SW480 (cell line): ENCODE measurements around the gene MACROH2A1.

ENCODE experiments used
- DNase-seq: peaks from one replicate; pipeline ENCODE4 v3.0.0-alpha.2; 2016; ENCODE audit warnings: low spot score

Gene MACROH2A1

GRCh38 chr5:135397084-135397483 lies 1.9 kb downstream of the MACROH2A1 start:
- no peak for DNase-seq

DNA sequence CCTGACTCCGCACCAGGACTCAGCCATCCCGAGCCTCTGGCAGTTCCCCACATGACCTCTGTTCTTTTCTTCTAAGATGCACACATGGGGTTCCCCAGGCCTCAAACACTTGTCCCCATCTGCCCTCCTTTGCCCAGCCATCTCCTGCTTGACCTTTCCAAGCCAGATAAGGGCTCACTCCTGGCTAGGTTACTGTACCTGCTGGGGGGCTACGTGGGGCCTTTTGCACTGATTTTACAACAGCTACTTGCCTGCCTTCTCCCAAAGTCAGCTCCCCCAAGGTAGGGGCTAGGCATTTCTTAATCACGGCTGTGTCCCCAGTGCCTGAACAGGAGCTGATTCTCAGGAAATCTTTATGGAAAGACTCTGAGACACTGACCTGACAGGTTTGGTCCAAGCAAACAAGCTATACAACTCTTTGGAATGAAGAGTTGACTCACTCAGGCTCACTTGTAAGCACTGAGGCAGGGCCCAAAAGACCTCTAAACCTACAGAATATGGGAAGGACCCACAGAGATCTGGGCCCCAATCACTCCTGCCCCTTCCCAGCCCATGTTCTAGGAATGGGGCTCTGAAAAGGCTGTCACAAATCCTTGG lies 2.5 kb downstream of the MACROH2A1 start:
- DNase-seq: no peak

DNA sequence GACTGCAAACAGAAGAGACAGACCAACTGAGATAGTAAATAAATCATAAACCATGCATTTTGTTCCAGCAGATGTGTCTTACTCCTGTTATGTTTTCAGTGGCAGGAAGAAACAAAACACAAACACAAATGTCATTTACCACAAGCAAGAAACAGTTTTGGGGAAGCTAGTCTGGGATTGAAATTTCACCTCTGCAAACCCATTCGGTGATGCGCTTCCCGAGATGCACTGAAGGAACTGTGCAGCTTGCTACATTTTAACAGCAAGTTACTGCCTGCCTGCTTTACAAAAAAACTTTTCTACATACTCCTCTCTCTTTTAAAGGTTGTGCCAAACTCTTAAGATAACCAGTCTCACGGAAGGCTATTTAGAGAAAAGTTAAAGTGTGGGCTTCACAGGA lies 3.2 kb downstream of the MACROH2A1 start:
- no peak for DNase-seq

DNA sequence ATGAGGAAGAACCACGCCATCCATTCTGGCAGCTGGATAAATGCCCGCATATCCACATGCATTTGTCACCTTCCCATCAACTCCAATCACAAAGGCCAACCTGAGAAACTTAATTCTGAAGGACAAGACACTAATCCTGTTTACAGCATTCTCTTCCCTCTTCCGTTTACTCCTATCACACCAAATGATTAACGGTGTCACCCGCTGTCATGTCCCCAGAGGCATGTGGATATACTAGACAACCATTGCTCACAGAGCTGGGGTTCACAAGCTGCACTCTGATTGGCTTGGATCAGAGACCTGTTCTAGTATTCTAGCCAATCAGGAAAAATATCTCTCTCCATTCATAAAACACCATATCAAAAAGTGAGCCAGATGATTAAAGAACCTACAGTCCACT lies 3.6 kb downstream of the MACROH2A1 start:
- no peak for DNase-seq

DNA sequence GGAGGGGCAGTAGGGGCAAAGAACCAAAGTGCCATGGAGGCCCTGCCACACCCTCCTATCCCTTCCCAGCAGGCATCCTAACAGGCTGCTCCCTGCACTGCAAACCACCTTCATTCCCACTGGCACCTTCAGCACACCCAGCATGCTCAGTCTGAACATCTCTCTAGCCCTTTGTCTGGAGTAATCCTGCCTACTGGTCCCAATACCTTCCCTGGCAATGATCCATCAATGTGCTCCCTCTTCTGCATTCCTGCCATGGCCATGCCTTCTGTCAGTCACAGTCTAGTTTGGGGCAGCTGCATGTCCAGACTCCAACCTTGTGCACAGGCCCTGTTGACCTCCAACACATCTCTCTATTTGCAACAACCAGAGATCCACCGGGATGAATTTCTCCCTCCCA lies 4.9 kb downstream of the MACROH2A1 start:
- no peak for DNase-seq

GRCh38 chr5:135393691-135394090 lies 5.3 kb downstream of the MACROH2A1 start:
- no peak for DNase-seq

GRCh38 chr5:135393229-135393628 lies 5.8 kb downstream of the MACROH2A1 start:
- no peak for DNase-seq

GRCh38 chr5:135392256-135392655 lies 6.8 kb downstream of the MACROH2A1 start:
- DNase-seq: no peak

DNA sequence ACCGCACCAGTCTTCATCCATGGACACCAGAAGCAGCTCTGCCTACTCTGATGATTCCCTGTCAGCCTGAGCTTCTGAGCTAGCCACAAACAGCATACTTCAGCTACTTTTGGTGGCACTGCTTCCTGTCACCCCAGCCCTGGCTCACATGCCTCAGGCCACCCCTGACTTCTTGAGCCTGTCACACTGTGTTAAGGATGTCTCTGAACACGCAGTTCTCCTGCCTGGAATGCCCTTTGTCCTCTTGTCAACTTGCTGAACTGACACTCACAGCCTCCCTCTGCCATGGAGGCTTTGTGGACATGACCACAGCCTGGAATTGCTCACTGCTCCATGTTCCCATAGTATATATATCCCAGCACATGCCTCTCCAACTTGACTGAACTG lies 7.2 kb downstream of the MACROH2A1 start:
- DNase-seq: no peak

DNA sequence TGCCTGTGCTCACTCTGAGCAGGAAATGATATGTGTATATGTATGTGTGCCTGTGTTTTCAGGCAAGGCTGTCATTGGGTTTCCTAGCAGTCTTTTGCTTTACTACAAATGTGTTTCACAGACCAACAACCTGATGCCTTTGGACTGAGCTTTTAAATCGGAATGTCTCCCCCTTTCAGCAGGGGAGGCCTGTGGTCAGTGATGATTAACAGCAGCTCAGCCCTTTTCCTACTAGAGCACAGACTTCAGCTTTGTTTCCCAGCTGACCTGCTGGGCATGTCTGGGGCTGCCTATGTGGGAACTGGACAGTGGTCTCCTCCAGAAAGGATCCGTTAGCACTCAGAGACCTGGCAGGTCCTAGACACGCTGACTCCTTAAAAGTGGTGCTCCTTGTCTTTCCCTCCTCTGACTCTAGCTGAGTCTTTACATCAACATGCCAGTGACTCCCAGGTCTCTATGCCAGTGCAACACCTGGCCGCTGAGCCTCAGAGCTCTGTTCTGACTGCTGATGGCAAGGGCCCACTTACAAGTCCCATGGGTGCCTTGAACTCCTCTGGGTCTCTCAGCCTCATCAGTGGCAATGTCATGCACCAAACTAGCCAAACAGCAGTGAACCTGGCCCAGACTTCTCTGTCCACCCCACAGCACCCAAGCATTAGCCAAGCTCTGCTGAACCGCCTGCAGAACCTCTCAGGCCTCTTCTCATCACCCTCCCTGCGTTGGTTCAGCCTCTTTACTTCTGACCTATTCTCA lies 7.7 kb downstream of the MACROH2A1 start:
- no peak for DNase-seq

- no peak for DNase-seq
These were observed 10.1 kb downstream of the MACROH2A1 start for GRCh38 chr5:135388860-135389435.

- DNase-seq: no peak
These were observed 11.4 kb downstream of the MACROH2A1 start for GRCh38 chr5:135387629-135387960.

DNA sequence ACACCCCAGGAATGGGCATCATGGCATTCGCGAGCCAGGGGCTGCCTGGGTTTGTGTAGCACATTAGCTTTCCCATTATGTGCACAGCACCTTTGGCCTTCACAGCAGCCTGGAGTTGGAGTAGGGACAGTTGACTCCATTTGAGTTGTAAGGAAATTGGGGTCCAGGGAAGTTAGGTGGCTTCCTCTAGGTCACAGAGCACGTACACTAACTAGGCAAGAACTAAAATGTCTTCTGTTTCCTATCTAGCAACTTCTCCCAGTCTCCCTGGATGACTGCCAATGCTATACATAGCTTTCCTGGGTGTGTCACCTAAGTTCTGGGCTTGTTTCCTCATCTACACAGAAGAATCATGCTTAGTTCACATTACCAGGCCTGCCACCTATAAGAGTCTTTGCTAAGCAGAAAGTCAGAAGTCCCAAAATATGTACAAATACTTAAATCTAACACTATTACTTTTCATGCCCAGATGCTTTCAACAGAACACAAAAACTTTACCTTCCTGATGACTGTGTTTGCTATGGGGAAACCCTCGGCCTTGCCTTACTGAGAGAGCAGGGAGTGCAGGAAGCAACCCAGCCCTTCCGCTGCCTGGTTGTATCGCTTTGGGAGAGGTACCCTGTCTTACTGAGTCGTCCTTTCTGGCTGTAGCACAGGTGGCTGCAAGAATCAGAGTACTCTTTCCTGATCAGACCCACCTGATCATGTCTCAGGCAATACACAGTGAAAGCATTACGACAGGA lies 12.0 kb downstream of the MACROH2A1 start:
- peak; percentile 74 for DNase-seq

- no peak for DNase-seq
These were observed 12.9 kb downstream of the MACROH2A1 start for GRCh38 chr5:135386096-135386495.

DNA sequence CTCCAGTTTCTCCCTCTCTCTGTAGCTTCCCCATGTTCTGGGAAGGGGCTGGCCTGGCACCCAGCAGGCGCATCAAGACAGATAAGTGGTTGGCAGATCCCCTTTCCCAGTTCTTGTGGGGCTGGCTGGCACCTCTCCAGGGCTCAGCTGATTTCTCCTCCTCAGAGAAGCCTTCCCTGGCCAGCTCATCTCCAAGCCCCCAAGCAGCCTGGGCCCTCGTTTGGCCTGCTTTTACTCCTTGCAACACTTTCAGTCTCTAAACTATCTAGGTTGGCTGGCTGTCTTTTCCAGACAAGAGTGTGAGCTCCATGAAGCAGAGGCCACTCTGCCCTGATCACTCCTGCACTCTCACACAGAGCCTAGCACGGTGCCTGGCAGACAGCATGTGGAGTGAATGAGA lies 13.5 kb downstream of the MACROH2A1 start:
- no peak for DNase-seq

GRCh38 chr5:135384898-135385297 lies 14.1 kb downstream of the MACROH2A1 start:
- DNase-seq: no peak

DNA sequence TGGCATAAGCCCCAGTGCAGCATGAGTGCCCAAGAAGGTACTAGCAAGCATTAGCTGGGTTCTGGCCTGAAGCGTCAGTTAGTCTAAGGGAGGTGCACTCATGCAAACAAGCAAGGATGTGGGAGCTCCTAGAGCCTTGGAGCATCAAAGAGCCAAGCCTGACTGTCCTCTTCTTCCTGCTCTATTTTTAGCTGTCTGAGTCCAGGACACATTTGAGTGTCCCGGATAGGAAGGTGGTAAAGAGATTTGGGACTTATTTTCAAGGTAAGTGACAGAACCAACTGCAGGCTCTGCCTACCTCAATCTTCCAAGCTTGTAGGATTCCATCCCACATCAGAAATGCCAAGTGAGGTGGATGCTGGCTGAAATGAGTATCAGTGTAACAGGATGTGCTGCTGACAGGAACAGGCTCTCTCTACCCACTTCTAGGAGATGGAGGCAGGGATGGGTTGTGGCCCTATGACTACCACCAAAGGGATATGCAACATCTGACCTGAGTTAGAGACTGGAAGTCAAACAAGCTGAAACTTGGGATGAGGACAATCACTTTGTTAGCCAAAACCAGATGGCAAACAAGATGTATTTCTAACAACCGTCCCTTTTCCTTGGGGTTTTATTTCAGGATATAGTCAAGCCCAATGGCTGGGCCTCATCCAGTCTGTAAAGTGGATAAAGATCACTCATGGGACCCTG lies 15.1 kb downstream of the MACROH2A1 start:
- no peak for DNase-seq

DNA sequence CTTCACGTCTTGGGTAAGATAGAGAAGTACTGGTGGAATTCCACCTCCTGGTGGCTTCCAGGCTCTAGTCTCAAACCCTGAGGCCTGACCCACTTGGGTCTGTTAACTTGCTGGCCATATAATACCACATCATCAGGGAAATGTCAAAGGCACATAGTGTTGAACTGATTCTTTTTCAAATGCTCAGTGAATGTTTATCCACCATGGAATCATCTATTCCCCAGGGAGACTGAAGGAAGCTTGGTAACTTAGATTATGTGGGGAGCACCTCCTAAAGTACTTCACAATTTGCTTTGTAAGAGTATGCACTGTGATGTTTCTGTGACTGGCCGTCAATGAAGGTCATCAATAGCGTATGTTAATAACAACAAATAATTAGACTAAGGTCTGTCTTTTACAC lies 16.1 kb downstream of the MACROH2A1 start:
- DNase-seq: no peak

- no peak for DNase-seq
These were observed 16.8 kb downstream of the MACROH2A1 start for GRCh38 chr5:135382106-135382790.

- no peak for DNase-seq
These were observed 19.9 kb downstream of the MACROH2A1 start for GRCh38 chr5:135379046-135379654.
